Astrocyte (in vitro differentiated cells and primary cell): ENCODE results near the gene NLRC4.

Source experiments
- EZH2 ChIP-seq: IDR thresholded peaks from 2 replicates; pipeline ENCODE4 v1.6.1; 2012; ENCODE audit warnings: mild to moderate bottlenecking, low read length, inconsistent platforms; ENCODE audit not compliant: insufficient read depth
- TF ChIP-seq, protein P1 (sequence below): IDR thresholded peaks from 2 replicates; pipeline ENCODE4 v1.5.1; 2011; ENCODE audit warnings: low read depth, mild to moderate bottlenecking, inconsistent platforms, low read length, moderate library complexity; ENCODE audit not compliant: insufficient read depth

- no peak for TF ChIP-seq EZH2
- TF ChIP-seq, protein P1, sequence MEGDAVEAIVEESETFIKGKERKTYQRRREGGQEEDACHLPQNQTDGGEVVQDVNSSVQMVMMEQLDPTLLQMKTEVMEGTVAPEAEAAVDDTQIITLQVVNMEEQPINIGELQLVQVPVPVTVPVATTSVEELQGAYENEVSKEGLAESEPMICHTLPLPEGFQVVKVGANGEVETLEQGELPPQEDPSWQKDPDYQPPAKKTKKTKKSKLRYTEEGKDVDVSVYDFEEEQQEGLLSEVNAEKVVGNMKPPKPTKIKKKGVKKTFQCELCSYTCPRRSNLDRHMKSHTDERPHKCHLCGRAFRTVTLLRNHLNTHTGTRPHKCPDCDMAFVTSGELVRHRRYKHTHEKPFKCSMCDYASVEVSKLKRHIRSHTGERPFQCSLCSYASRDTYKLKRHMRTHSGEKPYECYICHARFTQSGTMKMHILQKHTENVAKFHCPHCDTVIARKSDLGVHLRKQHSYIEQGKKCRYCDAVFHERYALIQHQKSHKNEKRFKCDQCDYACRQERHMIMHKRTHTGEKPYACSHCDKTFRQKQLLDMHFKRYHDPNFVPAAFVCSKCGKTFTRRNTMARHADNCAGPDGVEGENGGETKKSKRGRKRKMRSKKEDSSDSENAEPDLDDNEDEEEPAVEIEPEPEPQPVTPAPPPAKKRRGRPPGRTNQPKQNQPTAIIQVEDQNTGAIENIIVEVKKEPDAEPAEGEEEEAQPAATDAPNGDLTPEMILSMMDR = no peak
Measured at GRCh38 chr2:32250290-32250689, 14.4 kb downstream of the NLRC4 start.
